Measurements from ENCODE around the gene FGFR3. TPM values are rescaled to one million over a fixed set of nuclear protein-coding genes. Genes with fewer than 3 reads are reported as not detected.

Gene FGFR3
- total and polyA plus RNA-seq, 5 donors = 4.5 to 17.5 (median 7.6) TPM

- no peak overlapping the region for H3K27ac ChIP-seq (ENCODE audit: low read length)
- no peak overlapping the region for H3K4me3 ChIP-seq (ENCODE audit: low read length)
- 58% methylated on average over 3 of the region's 3 CpGs for WGBS
- no peaks in the 10 kb centered on the region for H3K9me3 ChIP-seq (ENCODE audit: control insufficient read depth, low read length)
- no peaks in the 10 kb centered on the region for H3K4me1 ChIP-seq (ENCODE audit: control insufficient read depth, insufficient read depth, low read length)
- intact Hi-C loops (cut with DNase I) = loop anchor here in 2 of 4 donors (2.0 to 5.0 kb wide), 2 partner anchors 59 to 148 kb away; no protein-coding TSS in a partner anchor
- DNase-seq = no peak
- no peaks in the 10 kb centered on the region for H3K27me3 ChIP-seq (ENCODE audit: control insufficient read depth, insufficient read depth)
- no peak for ATAC-seq
Observed at GRCh38 chr4:1749370-1749769, 43.7 kb upstream of the FGFR3 start.

- Histone ChIP-seq H3K27ac (ENCODE audit: low read length) (no peak overlapping the region), H3K4me1 (ENCODE audit: control insufficient read depth, insufficient read depth, low read length) (no peaks in the 10 kb centered on the region), H3K9me3 (ENCODE audit: control insufficient read depth, low read length) (no peaks in the 10 kb centered on the region), H3K27me3 (ENCODE audit: control insufficient read depth, insufficient read depth) (no peaks in the 10 kb centered on the region), H3K4me3 (ENCODE audit: low read length) (no peak overlapping the region)
- DNase-seq = no peak
- no peak for ATAC-seq
- intact Hi-C loops (cut with DNase I) = loop anchor here (2.0 to 10.0 kb wide), 4 partner anchors 55 to 147 kb away; no protein-coding TSS in a partner anchor
- 69% methylated on average over 14 of the region's 14 CpGs for WGBS
Observed at GRCh38 chr4:1749826-1750225, 43.3 kb upstream of the FGFR3 start.

- Histone ChIP-seq H3K4me1 (ENCODE audit: control insufficient read depth, insufficient read depth, low read length) (no peaks in the 10 kb centered on the region), H3K9me3 (ENCODE audit: control insufficient read depth, low read length) (no peaks in the 10 kb centered on the region), H3K4me3 (ENCODE audit: low read length) (no peak overlapping the region), H3K27me3 (ENCODE audit: control insufficient read depth, insufficient read depth) (no peaks in the 10 kb centered on the region), H3K27ac (ENCODE audit: low read length) (no peak overlapping the region)
- ATAC-seq (no peak), DNase-seq (no peak)
- intact Hi-C loops (cut with DNase I) = loop anchor here in 2 of 4 donors (5.0 to 10.0 kb wide), 3 partner anchors 54 to 147 kb away; no protein-coding TSS in a partner anchor
- 86% methylated on average over 18 of the region's 18 CpGs for WGBS
Observed at GRCh38 chr4:1750381-1751154, 42.5 kb upstream of the FGFR3 start.

- Histone ChIP-seq H3K27ac (ENCODE audit: low read length) (no peak overlapping the region), H3K4me1 (ENCODE audit: control insufficient read depth, insufficient read depth, low read length) (no peaks in the 10 kb centered on the region), H3K27me3 (ENCODE audit: control insufficient read depth, insufficient read depth) (no peaks in the 10 kb centered on the region), H3K4me3 (ENCODE audit: low read length) (no peak overlapping the region), H3K9me3 (ENCODE audit: control insufficient read depth, low read length) (no peaks in the 10 kb centered on the region)
- no peak for ATAC-seq
- DNase-seq = no peak
- intact Hi-C loops (cut with DNase I) = loop anchor here in 2 of 4 donors (5.0 to 10.0 kb wide), 3 partner anchors 53 to 146 kb away; no protein-coding TSS in a partner anchor
- 91% methylated on average over 31 of the region's 31 CpGs for WGBS
Observed at GRCh38 chr4:1751155-1751918, 41.8 kb upstream of the FGFR3 start.

- no peaks in the 10 kb centered on the region for H3K4me1 ChIP-seq (ENCODE audit: control insufficient read depth, insufficient read depth, low read length)
- 70% methylated on average over 8 of the region's 8 CpGs for WGBS
- DNase-seq = no peak
- H3K27me3 ChIP-seq (ENCODE audit: control insufficient read depth, insufficient read depth) = no peaks in the 10 kb centered on the region
- intact Hi-C loops (cut with DNase I) = loop anchor here in 2 of 4 donors (5.0 to 10.0 kb wide), 3 partner anchors 53 to 145 kb away; no protein-coding TSS in a partner anchor
- no peak overlapping the region for H3K27ac ChIP-seq (ENCODE audit: low read length)
- peak in 1 of 2 donors; percentile 28 for ATAC-seq
- no peaks in the 10 kb centered on the region for H3K9me3 ChIP-seq (ENCODE audit: control insufficient read depth, low read length)
- no peak overlapping the region for H3K4me3 ChIP-seq (ENCODE audit: low read length)
Observed at GRCh38 chr4:1751919-1752283, 41.2 kb upstream of the FGFR3 start.

- no peaks in the 10 kb centered on the region for H3K9me3 ChIP-seq (ENCODE audit: control insufficient read depth, low read length)
- H3K4me3 ChIP-seq (ENCODE audit: low read length) = no peak overlapping the region
- DNase-seq (peak in 2 of 3 donors; percentile 38 to 75), ATAC-seq (peak; percentile 8 to 59)
- H3K27ac ChIP-seq (ENCODE audit: low read length) = no peak overlapping the region
- H3K4me1 ChIP-seq (ENCODE audit: control insufficient read depth, insufficient read depth, low read length) = no peaks in the 10 kb centered on the region
- intact Hi-C loops (cut with DNase I) = loop anchor here in 2 of 4 donors (5.0 to 10.0 kb wide), 3 partner anchors 52 to 145 kb away; no protein-coding TSS in a partner anchor
- 41% methylated on average over 35 of the region's 35 CpGs for WGBS
- no peaks in the 10 kb centered on the region for H3K27me3 ChIP-seq (ENCODE audit: control insufficient read depth, insufficient read depth)
Observed at GRCh38 chr4:1752284-1753041, 40.6 kb upstream of the FGFR3 start.

GRCh38 chr4:1753294-1753696 lies 39.8 kb upstream of the FGFR3 start:
- intact Hi-C loops (cut with DNase I) = loop anchor here in 2 of 4 donors (5.0 to 10.0 kb wide), 3 partner anchors 52 to 144 kb away; no protein-coding TSS in a partner anchor
- 77% methylated on average over 10 of the region's 10 CpGs for WGBS

GRCh38 chr4:1753697-1754311 lies 39.3 kb upstream of the FGFR3 start:
- H3K9me3 ChIP-seq (ENCODE audit: control insufficient read depth, low read length) = no peaks in the 10 kb centered on the region
- no peak overlapping the region for H3K27ac ChIP-seq (ENCODE audit: low read length)
- no peaks in the 10 kb centered on the region for H3K4me1 ChIP-seq (ENCODE audit: control insufficient read depth, insufficient read depth, low read length)
- WGBS = 84% methylated on average over 15 of the region's 15 CpGs
- H3K27me3 ChIP-seq (ENCODE audit: control insufficient read depth, insufficient read depth) = no peaks in the 10 kb centered on the region
- H3K4me3 ChIP-seq (ENCODE audit: low read length) = no peak overlapping the region
- intact Hi-C loops (cut with DNase I) = loop anchor here in 2 of 4 donors (5.0 to 10.0 kb wide), 3 partner anchors 51 to 143 kb away; no protein-coding TSS in a partner anchor
- no peak for DNase-seq
- ATAC-seq = no peak

More at GRCh38 chr4:1753294-1753696, 39.8 kb upstream of the FGFR3 start:
- ATAC-seq (no peak), DNase-seq (no peak)
- no peaks in the 10 kb centered on the region for H3K4me1 ChIP-seq (ENCODE audit: control insufficient read depth, insufficient read depth, low read length)
- no peak overlapping the region for H3K27ac ChIP-seq (ENCODE audit: low read length)
- H3K4me3 ChIP-seq (ENCODE audit: low read length) = no peak overlapping the region
- no peaks in the 10 kb centered on the region for H3K9me3 ChIP-seq (ENCODE audit: control insufficient read depth, low read length)
- no peaks in the 10 kb centered on the region for H3K27me3 ChIP-seq (ENCODE audit: control insufficient read depth, insufficient read depth)

- DNase-seq (no peak), ATAC-seq (no peak)
- no peak overlapping the region for H3K27ac ChIP-seq (ENCODE audit: low read length)
- H3K9me3 ChIP-seq (ENCODE audit: control insufficient read depth, low read length) = no peaks in the 10 kb centered on the region
- intact Hi-C loops (cut with DNase I) = loop anchor here in 2 of 4 donors (5.0 to 10.0 kb wide), 3 partner anchors 50 to 143 kb away; no protein-coding TSS in a partner anchor
- no peaks in the 10 kb centered on the region for H3K27me3 ChIP-seq (ENCODE audit: control insufficient read depth, insufficient read depth)
- WGBS = 92% methylated on average over 5 of the region's 5 CpGs
- no peak overlapping the region for H3K4me3 ChIP-seq (ENCODE audit: low read length)
- H3K4me1 ChIP-seq (ENCODE audit: control insufficient read depth, insufficient read depth, low read length) = no peaks in the 10 kb centered on the region
Observed at GRCh38 chr4:1754336-1754735, 38.8 kb upstream of the FGFR3 start.

- 88% methylated on average over 17 of the region's 17 CpGs for WGBS
- Histone ChIP-seq H3K9me3 (ENCODE audit: control insufficient read depth, low read length) (no peaks in the 10 kb centered on the region), H3K4me1 (ENCODE audit: control insufficient read depth, insufficient read depth, low read length) (no peaks in the 10 kb centered on the region), H3K4me3 (ENCODE audit: low read length) (no peak overlapping the region), H3K27me3 (ENCODE audit: control insufficient read depth, insufficient read depth) (no peaks in the 10 kb centered on the region), H3K27ac (ENCODE audit: low read length) (no peak overlapping the region)
- DNase-seq (no peak), ATAC-seq (no peak)
- intact Hi-C loops (cut with DNase I) = loop anchor here in 1 of 4 donors (10.0 kb wide), 1 partner anchor 50 kb away; no protein-coding TSS in a partner anchor
Observed at GRCh38 chr4:1755297-1755696, 37.8 kb upstream of the FGFR3 start.

Measured in right cardiac atrium (tissue), 5 donors.